Stimulated activated CD4-positive, alpha-beta T cell treated with anti-CD3 and anti-CD28 coated beads, Interleukin-1b, Interleukin-23, amount 100 ng/mL, for 4 hours (primary cell): Measurements from ENCODE around the gene ANGPT4.
A peak's percentile ranks its signal among the peaks of the same experiment; 100 is the strongest.

Source experiments
- DNase-seq, 2 donors: peaks; one replicate each; pipeline ENCODE4 v3.0.0-alpha.2; 2020; ENCODE audit warnings: low read depth in 2 of 2

ANGPT4 gene

GRCh38 chr20:916125-916799, at the start of gene ANGPT4:
ANGPT4 (minus strand) TSS chr20:916334; CDS start chr20:916214, 120 bp downstream.
- DNase-seq, result no peak

- no peak for DNase-seq
Measured at GRCh38 chr20:963795-964194, 47.7 kb upstream of the ANGPT4 start.

- DNase-seq, result no peak
Measured at GRCh38 chr20:962683-963082, 46.5 kb upstream of the ANGPT4 start.

- no peak for DNase-seq
Measured at GRCh38 chr20:962223-962622, 46.1 kb upstream of the ANGPT4 start.

- no peak for DNase-seq
Measured at GRCh38 chr20:961768-962167, 45.6 kb upstream of the ANGPT4 start.

- no peak for DNase-seq
Measured at GRCh38 chr20:959996-960615, 44.0 kb upstream of the ANGPT4 start.

- no peak for DNase-seq
Measured at GRCh38 chr20:958936-959815, 43.0 kb upstream of the ANGPT4 start.

GRCh38 chr20:957544-957943, 41.4 kb upstream of the ANGPT4 start:
- no peak for DNase-seq

- peak; percentile 67 to 69 for DNase-seq
Measured at GRCh38 chr20:956330-956951, 40.3 kb upstream of the ANGPT4 start.

GRCh38 chr20:955656-956055, 39.5 kb upstream of the ANGPT4 start:
- DNase-seq, result no peak

- DNase-seq, result no peak
Measured at GRCh38 chr20:955111-955510, 39.0 kb upstream of the ANGPT4 start.

GRCh38 chr20:953742-954141, 37.6 kb upstream of the ANGPT4 start:
- DNase-seq, result no peak

- no peak for DNase-seq
Measured at GRCh38 chr20:952196-952795, 36.2 kb upstream of the ANGPT4 start.

- no peak for DNase-seq
Measured at GRCh38 chr20:951384-952169, 35.4 kb upstream of the ANGPT4 start.

GRCh38 chr20:949717-950116, 33.6 kb upstream of the ANGPT4 start:
- no peak for DNase-seq

GRCh38 chr20:946826-947225, 30.7 kb upstream of the ANGPT4 start:
- DNase-seq, result no peak

GRCh38 chr20:945841-946240, 29.7 kb upstream of the ANGPT4 start:
- DNase-seq, result no peak

GRCh38 chr20:944774-945410, 28.8 kb upstream of the ANGPT4 start:
- no peak for DNase-seq

- DNase-seq, result no peak
Measured at GRCh38 chr20:944148-944547, 28.0 kb upstream of the ANGPT4 start.

- DNase-seq, result no peak
Measured at GRCh38 chr20:942611-943010, 26.5 kb upstream of the ANGPT4 start.

GRCh38 chr20:940926-941325, 24.8 kb upstream of the ANGPT4 start:
- DNase-seq, result no peak
